Vagina (tissue), 2 donors: ENCODE data around the gene NTM. TPM values are rescaled to one million over a fixed set of nuclear protein-coding genes. Genes with fewer than 3 reads are reported as not detected.

Experiments
- DNase-seq, 2 donors: peaks; one replicate each; pipeline ENCODE4 v3.0.0-alpha.2; 2017; ENCODE audit errors: extremely low spot score in 2 of 2
- H3K27ac ChIP-seq: fragments of 200-600 bp; sonication (generic); one replicate; pipeline ENCODE4 v1.5.1; 2019
- H3K27me3 ChIP-seq: fragments of 200-600 bp; sonication (generic); one replicate; pipeline ENCODE4 v1.5.1; 2019
- H3K36me3 ChIP-seq, 2 donors: fragments of 200-600 bp; sonication (generic); one replicate each; pipeline ENCODE4 v1.5.1; 2017 to 2019
- H3K4me1 ChIP-seq: fragments of 200-600 bp; sonication (generic); one replicate; pipeline ENCODE4 v1.5.1; 2019
- H3K4me3 ChIP-seq, 2 donors: fragments of 200-600 bp; sonication (generic); 1 replicate in 1 of 2; 2 replicates in 1 of 2; pipeline ENCODE4 v1.5.1; 2016 to 2019
- H3K9me3 ChIP-seq: fragments of 200-600 bp; sonication (generic); one replicate; pipeline ENCODE4 v1.5.1; 2019
- POLR2A ChIP-seq, 2 donors: fragments of 450-650 bp; IDR thresholded peaks; one replicate each; pipeline ENCODE4 v1.6.1; 2017; ENCODE audit warnings: antibody characterized with exemption in 2 of 2, mild to moderate bottlenecking in 2 of 2, moderate library complexity in 2 of 2
- POLR2AphosphoS5 ChIP-seq, 2 donors: sonication (generic); formaldehyde crosslinking; IDR thresholded peaks; one replicate each; pipeline ENCODE4 v1.9.0; 2017; ENCODE audit warnings: antibody characterized with exemption in 2 of 2, mild to moderate bottlenecking in 2 of 2, low read depth in 1 of 2; ENCODE audit not compliant: insufficient read depth in 1 of 2
- intact Hi-C: fragments of 100-400 bp; cut with DNase I; formaldehyde crosslinking; loops from one replicate; pipeline ENCODE4 v1.15.1; 2023
- total RNA-seq: library from RNA; depleted of rRNA; stranded (reverse); fragments of >200 nt; gene quantifications from one replicate; pipeline ENCODE4 v1.2.3, GENCODE V29; 2016
- TF ChIP-seq, protein P1 (sequence below), 3 experiments: fragments of 450-650 bp in 2 of 3; fragments of 200-600 bp in 1 of 3; sonication (generic) in 1 of 3; IDR thresholded peaks; one replicate each; pipeline ENCODE4 v1.5.1; 2017 to 2019; ENCODE audit warnings: antibody characterized with exemption in 3 of 3, mild to moderate bottlenecking in 2 of 3, moderate library complexity in 2 of 3

Gene NTM
- total RNA-seq, 1 donor from 2014 or later = 4.2 TPM

- DNase-seq = no peak
- intact Hi-C loops = no loop called here
- TF ChIP-seq, protein P1, sequence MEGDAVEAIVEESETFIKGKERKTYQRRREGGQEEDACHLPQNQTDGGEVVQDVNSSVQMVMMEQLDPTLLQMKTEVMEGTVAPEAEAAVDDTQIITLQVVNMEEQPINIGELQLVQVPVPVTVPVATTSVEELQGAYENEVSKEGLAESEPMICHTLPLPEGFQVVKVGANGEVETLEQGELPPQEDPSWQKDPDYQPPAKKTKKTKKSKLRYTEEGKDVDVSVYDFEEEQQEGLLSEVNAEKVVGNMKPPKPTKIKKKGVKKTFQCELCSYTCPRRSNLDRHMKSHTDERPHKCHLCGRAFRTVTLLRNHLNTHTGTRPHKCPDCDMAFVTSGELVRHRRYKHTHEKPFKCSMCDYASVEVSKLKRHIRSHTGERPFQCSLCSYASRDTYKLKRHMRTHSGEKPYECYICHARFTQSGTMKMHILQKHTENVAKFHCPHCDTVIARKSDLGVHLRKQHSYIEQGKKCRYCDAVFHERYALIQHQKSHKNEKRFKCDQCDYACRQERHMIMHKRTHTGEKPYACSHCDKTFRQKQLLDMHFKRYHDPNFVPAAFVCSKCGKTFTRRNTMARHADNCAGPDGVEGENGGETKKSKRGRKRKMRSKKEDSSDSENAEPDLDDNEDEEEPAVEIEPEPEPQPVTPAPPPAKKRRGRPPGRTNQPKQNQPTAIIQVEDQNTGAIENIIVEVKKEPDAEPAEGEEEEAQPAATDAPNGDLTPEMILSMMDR (IDR thresholded peaks at IDR 0.05) = no peak
- TF ChIP-seq POLR2AphosphoS5 (IDR thresholded peaks at IDR 0.05; ENCODE audit: insufficient read depth in 1 of 2, low read depth in 1 of 2) = no peak
- no peak for TF ChIP-seq POLR2A (IDR thresholded peaks at IDR 0.05)
- Histone ChIP-seq H3K4me1 (no peaks in the 10 kb centered on the region), H3K36me3 (no peaks in the 10 kb centered on the region), H3K27ac (no peak overlapping the region), H3K9me3 (no peaks in the 10 kb centered on the region), H3K27me3 (no peaks in the 10 kb centered on the region), H3K4me3 (no peak overlapping the region)
Observed at GRCh38 chr11:131460931-131461330, 90.5 kb downstream of the NTM start.

- Histone ChIP-seq H3K36me3 (no peaks in the 10 kb centered on the region), H3K4me3 (no peak overlapping the region), H3K27me3 (no peaks in the 10 kb centered on the region), H3K9me3 (no peaks in the 10 kb centered on the region), H3K27ac (no peak overlapping the region), H3K4me1 (no peaks in the 10 kb centered on the region)
- TF ChIP-seq POLR2AphosphoS5 (IDR thresholded peaks at IDR 0.05; ENCODE audit: insufficient read depth in 1 of 2, low read depth in 1 of 2) = no peak
- no peak for TF ChIP-seq POLR2A (IDR thresholded peaks at IDR 0.05)
- TF ChIP-seq, protein P1 (IDR thresholded peaks at IDR 0.05) = no peak
- intact Hi-C loops = no loop called here
- DNase-seq = no peak
Observed at GRCh38 chr11:131462622-131463021, 92.2 kb downstream of the NTM start.

- no peaks in the 10 kb centered on the region for H3K9me3 ChIP-seq
- DNase-seq = no peak
- no peaks in the 10 kb centered on the region for H3K4me1 ChIP-seq
- intact Hi-C loops = no loop called here
- TF ChIP-seq, protein P1 (IDR thresholded peaks at IDR 0.05) = no peak
- no peak for TF ChIP-seq POLR2AphosphoS5 (IDR thresholded peaks at IDR 0.05; ENCODE audit: insufficient read depth in 1 of 2, low read depth in 1 of 2)
- TF ChIP-seq POLR2A (IDR thresholded peaks at IDR 0.05) = no peak
- H3K27me3 ChIP-seq = no peaks in the 10 kb centered on the region
- no peak overlapping the region for H3K27ac ChIP-seq
- H3K36me3 ChIP-seq = no peaks in the 10 kb centered on the region
- no peak overlapping the region for H3K4me3 ChIP-seq
Observed at GRCh38 chr11:131463162-131463561, 92.7 kb downstream of the NTM start.

DNA sequence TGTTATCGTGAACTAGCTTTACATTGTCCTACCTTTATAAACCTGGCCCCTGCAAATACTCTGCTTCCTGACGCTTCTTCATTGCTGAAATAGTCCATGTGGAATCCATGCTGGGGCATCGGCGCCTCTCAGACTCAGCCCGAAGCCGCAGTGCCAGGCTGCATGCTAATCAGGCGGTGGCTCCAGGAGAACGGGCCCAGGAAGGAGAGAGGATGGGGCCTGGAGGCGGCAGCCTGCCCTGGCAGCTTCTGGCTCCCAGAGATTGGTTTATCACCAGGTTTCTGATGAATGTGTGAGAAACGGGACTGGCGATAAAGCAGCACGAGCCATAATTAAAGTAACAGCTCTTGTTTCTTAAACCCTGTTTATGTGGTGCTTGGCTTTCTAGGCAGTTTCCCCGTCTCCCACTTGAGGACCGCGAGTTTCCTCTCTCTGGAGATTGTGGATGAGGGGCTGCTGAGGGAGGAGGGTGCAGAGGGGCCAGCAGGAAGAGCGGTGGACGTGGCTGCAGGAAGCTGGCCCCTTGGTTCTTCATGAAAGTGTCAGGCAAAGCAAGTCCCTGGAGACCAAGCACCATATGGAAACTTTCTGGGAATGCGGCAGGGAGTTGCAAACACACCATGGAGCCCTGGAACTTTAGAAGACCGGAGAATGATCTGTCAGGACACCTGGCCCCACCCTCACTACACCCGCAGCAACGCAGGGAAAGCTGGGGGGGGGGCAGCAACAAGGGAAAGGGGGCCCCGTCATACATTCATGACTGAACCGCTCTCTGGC, 93.4 kb downstream of the NTM start:
- TF ChIP-seq POLR2A (IDR thresholded peaks at IDR 0.05) (no peak), POLR2AphosphoS5 (IDR thresholded peaks at IDR 0.05; ENCODE audit: insufficient read depth in 1 of 2, low read depth in 1 of 2) (no peak)
- TF ChIP-seq, protein P1 (IDR thresholded peaks at IDR 0.05) = no peak

DNA sequence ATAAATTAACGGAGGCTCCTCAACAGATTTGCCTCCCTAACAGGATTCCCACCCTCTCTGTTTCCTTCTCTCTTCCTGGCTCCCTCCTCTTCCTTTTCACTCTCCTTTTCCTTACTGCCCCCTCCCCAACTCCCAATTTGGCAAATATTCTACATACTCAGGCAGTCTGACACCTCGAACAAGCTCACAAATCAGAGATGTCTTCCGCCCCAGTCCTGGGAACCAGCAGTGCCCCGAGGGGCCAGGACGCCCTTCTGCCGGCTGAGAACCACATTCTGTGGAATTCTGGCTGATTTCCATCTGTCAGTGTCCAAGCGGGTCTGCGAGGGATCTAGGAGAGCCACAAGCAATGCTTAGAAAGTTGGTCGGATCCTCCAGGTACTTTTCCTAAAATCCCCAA, 94.0 kb downstream of the NTM start:
- DNase-seq = no peak
- intact Hi-C loops = no loop called here
- TF ChIP-seq, protein P1 (IDR thresholded peaks at IDR 0.05) = no peak
- no peak for TF ChIP-seq POLR2AphosphoS5 (IDR thresholded peaks at IDR 0.05; ENCODE audit: insufficient read depth in 1 of 2, low read depth in 1 of 2)
- Histone ChIP-seq H3K9me3 (no peaks in the 10 kb centered on the region), H3K27me3 (no peaks in the 10 kb centered on the region), H3K27ac (no peak overlapping the region), H3K36me3 (no peaks in the 10 kb centered on the region), H3K4me1 (no peaks in the 10 kb centered on the region), H3K4me3 (no peak overlapping the region)

More for the DNA sequence above, 93.4 kb downstream of the NTM start:
- no peak for DNase-seq
- intact Hi-C loops = no loop called here
- Histone ChIP-seq H3K27ac (no peak overlapping the region), H3K27me3 (no peaks in the 10 kb centered on the region), H3K4me1 (no peaks in the 10 kb centered on the region), H3K36me3 (no peaks in the 10 kb centered on the region), H3K9me3 (no peaks in the 10 kb centered on the region), H3K4me3 (no peak overlapping the region)
